ENCODE results near the gene TSHZ3. TPM values are rescaled to one million over a fixed set of nuclear protein-coding genes. Genes with fewer than 3 reads are reported as not detected.

TSHZ3 gene
- total and polyA plus RNA-seq, 2 of the 8 experiments (the other 6 are each of a cell fraction or from before 2014, with no cell fraction given) = 3.1 to 12.3 TPM

GRCh38 chr19:31233295-31233800, 115.9 kb downstream of the TSHZ3 start:
- no peak overlapping the region for H3K27ac ChIP-seq (ENCODE audit: low read depth, low read length)

More at GRCh38 chr19:31233295-31233800, 115.9 kb downstream of the TSHZ3 start:
- H2BK20ac ChIP-seq (ENCODE audit: low read length) = no peak overlapping the region
- no peak overlapping the region for H3K14ac ChIP-seq (ENCODE audit: insufficient read length)
- H2AK5ac ChIP-seq (ENCODE audit: low read depth, low read length) = no peak overlapping the region
- H4K5ac ChIP-seq (ENCODE audit: insufficient read length, low read depth, low read length) = no peak overlapping the region
- no peak overlapping the region for H2BK12ac ChIP-seq (ENCODE audit: low read depth, low read length)
- no peaks in the 10 kb centered on the region for H3K27me3 ChIP-seq (replicated peaks in 1 of 4; ENCODE audit: control insufficient read depth in 3 of 4, extremely low read depth in 1 of 4, insufficient read depth in 3 of 4, low read length in 3 of 4)
- H4K8ac ChIP-seq (ENCODE audit: extremely low read depth, insufficient read depth, low read length) = no peak overlapping the region
- no peak overlapping the region for H3K18ac ChIP-seq (ENCODE audit: extremely low read depth, low read length)
- no peaks in the 10 kb centered on the region for H3K79me1 ChIP-seq (ENCODE audit: low read depth, low read length)
- no peaks in the 10 kb centered on the region for H3K79me2 ChIP-seq (ENCODE audit: control insufficient read depth in 1 of 2, insufficient read depth in 2 of 2, low read length in 2 of 2)
- H3K4me2 ChIP-seq (ENCODE audit: insufficient read depth in 1 of 2, low read depth in 2 of 2, low read length in 2 of 2) = no peak overlapping the region
- ChIA-PET POLR2A (ENCODE audit: partially characterized antibody) (no interaction called here), CTCF (ENCODE audit: partially characterized antibody) (interaction anchor here (0.7 to 1.5 kb wide), 4 partner anchors 17 to 992 kb away, joined by 3 to 4 read pairs (median 3); no protein-coding TSS in a partner anchor)
- no peak overlapping the region for H3K23ac ChIP-seq (ENCODE audit: insufficient read length)
- WGBS, 2 experiments (ENCODE audit: extremely low coverage in 1 of 2, insufficient coverage in 1 of 2, insufficient read length in 1 of 2, insufficient replicate concordance in 2 of 2, low coverage in 1 of 2, low lambda C conversion rate in 2 of 2, missing lambda C conversion rate in 1 of 2) = 89% methylated on average over 4 of the region's 4 CpGs; no CpG with 5 or more reads in 1 of the 2 experiments
- TF ChIP-seq RNF2 (IDR thresholded peaks at IDR 0.05; ENCODE audit: borderline replicate concordance, low read depth, low read length, missing control alignments, poor library complexity, severe bottlenecking) = no peak
- TF ChIP-seq RBBP5 (IDR thresholded peaks at IDR 0.05; ENCODE audit: borderline replicate concordance, low read depth, low read length) = no peak
- TF ChIP-seq SIX5 (IDR thresholded peaks at IDR 0.05; ENCODE audit: low read depth, low read length) = no peak
- no peak for TF ChIP-seq SP2 (IDR thresholded peaks at IDR 0.05; ENCODE audit: low read length)
- no peak for TF ChIP-seq NANOG (IDR thresholded peaks at IDR 0.05; ENCODE audit: insufficient read depth, low read depth, low read length, poor library complexity, severe bottlenecking)
- no peak for TF ChIP-seq POU5F1 (IDR thresholded peaks at IDR 0.05; ENCODE audit: low read depth, low read length)
- no peak for TF ChIP-seq CTBP2 (IDR thresholded peaks at IDR 0.05; ENCODE audit: borderline replicate concordance, insufficient read depth, insufficient read length, low read length)
- TF ChIP-seq EGR1 (IDR thresholded peaks at IDR 0.05; ENCODE audit: borderline replicate concordance, low read depth, low read length) = no peak
- TF ChIP-seq CREB1 (IDR thresholded peaks at IDR 0.05) = no peak
- no peak for TF ChIP-seq ATF3 (IDR thresholded peaks at IDR 0.05; ENCODE audit: insufficient read depth, low read depth, low read length)
- TF ChIP-seq EZH2 (IDR thresholded peaks at IDR 0.05; ENCODE audit: low read depth, low read length, severe bottlenecking) = no peak
- no peak for TF ChIP-seq SRF (IDR thresholded peaks at IDR 0.05; ENCODE audit: low read depth, low read length)
- no peak overlapping the region for H3K4ac ChIP-seq (replicated peaks; ENCODE audit: insufficient read length, low read depth, low read length)
- no peak for DNase-seq (ENCODE audit: low read depth in 1 of 2, low spot score in 2 of 2)
- H2BK15ac ChIP-seq (ENCODE audit: low read length) = no peak overlapping the region
- no peak overlapping the region for H4K91ac ChIP-seq (replicated peaks; ENCODE audit: insufficient read length, low read length)
- no peak overlapping the region for H2BK120ac ChIP-seq (replicated peaks; ENCODE audit: low read depth, low read length)
- no peak overlapping the region for H3K56ac ChIP-seq (replicated peaks; ENCODE audit: insufficient read length, low read depth, low read length)
- H4K20me1 ChIP-seq (replicated peaks in 1 of 2; ENCODE audit: control insufficient read depth in 1 of 2, insufficient read depth in 2 of 2, low read length in 2 of 2) = no peaks in the 10 kb centered on the region
- H3K9ac ChIP-seq (replicated peaks in 1 of 4; ENCODE audit: extremely low read depth in 1 of 4, low read depth in 3 of 4, low read length in 3 of 4) = no peak overlapping the region
- no peak overlapping the region for H2BK5ac ChIP-seq (ENCODE audit: low read depth, low read length)
- no peaks in the 10 kb centered on the region for H3K36me3 ChIP-seq (ENCODE audit: control insufficient read depth in 2 of 4, insufficient read depth in 4 of 4, low read length in 3 of 4)
- no peak for FAIRE-seq
- H3K23me2 ChIP-seq (ENCODE audit: low read depth, low read length) = no peaks in the 10 kb centered on the region
- H3K4me1 ChIP-seq (replicated peaks in 1 of 4; ENCODE audit: control insufficient read depth in 3 of 4, insufficient read depth in 4 of 4, low read length in 3 of 4) = peaks cover 0 to 6% (median 0%) of the 10 kb centered on the region in 4 experiments; a peak in 1 of 7 replicates
- no peak overlapping the region for H3K4me3 ChIP-seq (ENCODE audit: extremely low read depth in 1 of 4, insufficient read depth in 2 of 4, low read depth in 3 of 4, low read length in 4 of 4)
- 0 out of 2 replicates have a peak overlapping the region, but pooled peaks have one; percentile 24 for H2AFZ ChIP-seq (ENCODE audit: low read length)
- no peaks in the 10 kb centered on the region for H3K9me3 ChIP-seq (ENCODE audit: insufficient read depth in 2 of 2, low read depth in 1 of 2, low read length in 1 of 2)
